ENCODE data around the gene XAGE1B.
"Not testable (repeated sequence)": the region's sequence is repeated elsewhere in the genome, so short reads cannot be mapped to it uniquely, and the experiment has no call there.

The XAGE1B gene, protein sequence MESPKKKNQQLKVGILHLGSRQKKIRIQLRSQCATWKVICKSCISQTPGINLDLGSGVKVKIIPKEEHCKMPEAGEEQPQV

DNA sequence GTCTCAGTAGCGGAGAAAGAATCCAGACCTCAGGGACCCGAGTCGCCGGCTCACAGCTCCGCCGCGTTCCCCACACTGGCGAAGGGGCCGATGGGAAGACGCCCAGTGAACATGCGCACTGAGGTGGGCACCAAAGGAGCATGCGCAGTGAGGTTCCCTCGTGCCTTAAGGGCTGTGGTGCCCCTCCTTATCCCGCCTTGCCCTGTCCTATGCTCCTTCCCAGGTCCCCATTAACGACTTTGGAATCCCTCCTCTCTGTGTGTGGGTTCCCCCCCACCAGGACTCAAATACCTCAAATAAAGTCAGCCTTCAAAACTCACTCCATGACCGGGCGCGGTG, at the start of gene XAGE1B:
TSS of gene XAGE1B (minus strand) at position 77 of the 339 bp plus-strand sequence. CDS start 1,536 bp downstream, outside the sequence.
- DNase-seq: not testable (repeated sequence)

DNA sequence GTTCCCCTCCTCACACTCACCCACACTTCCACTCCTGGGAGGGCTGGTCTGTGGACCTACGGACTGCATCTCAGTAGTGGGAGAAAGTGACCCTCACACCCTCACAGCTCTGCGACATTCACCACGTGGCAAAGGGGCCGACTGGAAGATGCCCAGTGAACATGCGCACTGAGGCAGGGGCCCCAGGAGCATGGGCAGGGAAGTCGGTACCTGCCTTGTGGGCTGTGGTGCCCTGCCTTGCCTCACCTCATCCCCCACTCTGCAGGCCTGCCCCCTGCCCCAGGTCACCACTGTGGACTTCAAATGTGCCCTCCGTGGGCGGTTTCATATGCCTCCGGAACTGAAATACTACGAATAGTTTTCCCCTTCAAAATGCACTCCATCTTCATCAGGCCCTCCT, 46.2 kb upstream of the XAGE1B start:
- no peak for DNase-seq

DNA sequence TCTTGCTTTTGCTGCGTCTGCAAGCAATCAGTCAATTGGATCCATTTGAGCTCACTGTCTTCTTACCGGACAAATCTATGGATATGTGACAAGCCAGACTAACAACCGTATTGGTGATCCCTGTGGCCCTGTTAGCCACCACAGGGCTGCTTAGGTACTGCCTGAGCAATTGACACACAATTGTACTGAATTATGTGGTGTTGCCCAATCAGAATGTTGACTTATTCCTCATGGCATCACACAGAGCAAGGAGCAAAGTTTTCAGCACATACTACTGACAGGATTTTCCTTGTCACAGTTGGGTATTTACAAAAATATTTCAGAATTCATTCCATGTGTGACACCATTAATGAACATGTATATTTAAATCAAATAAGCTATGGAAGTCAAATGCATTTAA, 41.3 kb upstream of the XAGE1B start:
- no peak for DNase-seq

DNA sequence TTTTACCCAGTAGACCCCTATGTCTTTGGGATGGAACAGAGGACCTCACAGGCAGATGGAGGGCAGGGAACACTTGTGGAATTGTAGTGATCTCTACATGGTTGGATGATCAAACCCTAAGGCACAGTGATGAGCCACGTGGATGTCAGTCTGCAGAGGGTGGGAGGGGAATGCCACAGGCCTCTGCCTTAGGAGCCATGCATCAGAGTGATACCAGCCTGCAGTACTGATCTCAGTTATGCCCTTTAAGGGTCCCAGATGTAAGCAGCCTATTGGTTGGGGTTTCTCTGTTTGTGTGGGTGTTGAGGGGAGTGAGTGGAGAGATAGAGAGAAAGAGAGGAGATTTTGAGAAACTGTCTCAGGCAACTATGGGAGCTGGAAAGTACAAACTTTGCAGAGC, 39.9 kb upstream of the XAGE1B start:
- no peak for DNase-seq

DNA sequence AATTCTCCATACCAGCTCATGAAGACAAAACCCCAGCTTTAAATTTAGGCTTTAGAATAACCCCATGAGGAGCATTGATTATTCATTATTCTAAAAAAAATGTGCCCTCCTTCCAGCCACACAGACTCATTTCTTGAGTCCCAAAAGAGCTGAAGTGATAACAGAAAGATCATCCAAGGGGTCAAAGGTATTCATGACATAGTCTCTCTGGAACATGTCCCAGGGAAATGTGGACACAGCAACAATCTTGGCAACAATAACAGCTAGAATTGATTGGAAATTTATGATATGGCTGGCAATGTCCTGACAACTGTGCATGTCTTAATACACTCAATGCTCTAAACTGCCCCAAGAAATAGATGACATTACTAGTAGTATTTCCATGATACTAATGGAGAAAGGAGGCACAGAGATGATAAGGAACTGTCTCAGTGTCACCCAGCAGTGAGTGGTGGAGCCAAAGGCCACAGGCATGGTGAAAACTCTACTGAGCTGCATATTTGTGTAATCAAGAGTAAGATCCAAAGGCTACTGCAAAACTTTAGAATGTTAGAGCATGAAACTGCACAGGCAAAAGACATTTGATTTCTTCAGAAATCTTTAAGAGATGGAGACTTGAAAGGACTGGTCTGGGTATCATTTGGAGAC, 37.3 kb upstream of the XAGE1B start:
- no peak for DNase-seq

DNA sequence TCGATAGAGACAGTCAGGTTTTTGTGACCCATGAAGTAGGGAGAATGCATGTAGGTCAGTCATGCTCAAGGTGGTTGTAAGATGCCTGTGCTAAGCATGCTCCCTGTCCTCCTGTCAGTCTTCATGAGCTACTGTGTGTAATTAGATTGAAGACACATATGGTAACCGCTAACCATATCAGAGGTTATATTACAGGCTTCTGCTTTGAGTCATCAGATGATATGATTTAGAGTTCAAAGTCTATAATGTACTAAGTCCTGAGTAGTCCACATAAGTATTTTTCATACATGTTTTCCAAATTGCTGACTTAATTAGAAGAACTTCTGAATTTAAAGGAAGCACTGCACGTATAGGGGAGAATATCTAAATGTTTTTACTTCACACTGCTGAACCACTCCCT, 31.9 kb upstream of the XAGE1B start:
- not testable (repeated sequence) for DNase-seq

DNA sequence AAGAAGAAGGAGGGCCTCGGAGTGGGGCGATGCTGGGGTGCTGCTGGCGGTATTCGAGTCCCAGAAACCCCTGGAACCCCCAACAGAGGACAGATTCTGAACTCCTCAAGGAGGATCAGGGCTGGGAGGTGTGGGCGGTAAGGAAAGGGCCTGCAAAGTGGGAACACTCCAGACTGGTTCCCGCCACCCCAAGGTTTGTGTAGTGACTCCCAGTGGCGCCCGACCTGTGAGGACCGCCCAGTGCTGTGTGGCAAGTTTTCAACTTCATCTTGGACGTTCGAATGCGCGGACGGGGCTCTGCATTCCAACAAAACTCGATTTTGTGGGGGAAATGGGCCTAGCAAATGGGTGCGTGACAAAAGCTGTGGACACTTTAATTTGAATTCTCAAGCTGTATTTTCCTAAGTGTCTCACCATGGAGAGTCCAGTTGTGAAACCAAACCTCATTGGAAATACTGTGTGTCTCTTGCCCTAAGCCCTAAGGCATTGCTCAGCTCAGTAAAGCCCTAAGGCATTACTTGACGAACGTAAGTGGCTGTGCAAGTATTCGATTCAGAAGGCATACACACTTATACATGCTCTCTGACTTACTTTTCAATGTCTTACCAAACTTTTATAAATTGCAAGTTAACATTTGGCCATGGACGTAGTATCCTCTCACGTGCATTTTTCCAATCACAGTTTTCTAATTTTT, 27.4 kb upstream of the XAGE1B start:
- no peak for DNase-seq

DNA sequence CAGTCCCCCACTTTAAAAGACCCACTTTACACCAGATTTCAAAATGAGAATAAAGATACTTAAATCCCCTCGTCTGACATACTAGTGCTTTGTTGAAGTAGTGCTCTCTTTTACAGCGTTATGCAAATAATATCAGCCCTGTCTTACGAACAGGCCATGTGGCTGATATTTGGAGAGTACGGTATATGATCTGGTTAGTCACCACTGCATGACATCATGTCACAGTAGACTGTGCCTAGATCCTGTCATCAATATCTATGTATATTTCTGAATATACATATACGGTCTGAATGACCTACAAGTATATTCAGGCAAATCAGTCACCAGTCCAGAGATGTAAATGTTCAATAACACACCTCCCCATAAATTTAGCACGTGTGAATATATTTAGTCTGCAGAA, 25.4 kb upstream of the XAGE1B start:
- DNase-seq: no peak

DNA sequence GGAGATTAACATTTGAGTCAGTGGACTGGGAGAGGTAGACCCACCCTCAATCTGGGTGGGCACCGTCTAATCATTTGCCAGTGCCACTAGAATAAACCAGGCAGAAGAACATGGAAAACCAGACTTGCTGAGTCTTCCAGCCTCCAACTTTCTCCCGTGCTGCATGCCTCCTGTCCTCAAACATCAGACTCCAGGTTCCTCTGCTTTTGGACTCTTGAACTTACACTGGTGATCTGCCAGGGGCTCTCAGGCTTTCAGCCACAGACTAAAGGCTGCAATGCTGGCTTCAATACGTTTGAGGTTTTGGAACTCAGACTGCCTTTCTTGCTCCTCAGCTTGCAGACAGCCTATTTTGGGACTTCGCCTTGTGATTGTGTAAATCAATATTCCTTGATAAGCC, 24.2 kb upstream of the XAGE1B start:
- DNase-seq: not testable (repeated sequence)

DNA sequence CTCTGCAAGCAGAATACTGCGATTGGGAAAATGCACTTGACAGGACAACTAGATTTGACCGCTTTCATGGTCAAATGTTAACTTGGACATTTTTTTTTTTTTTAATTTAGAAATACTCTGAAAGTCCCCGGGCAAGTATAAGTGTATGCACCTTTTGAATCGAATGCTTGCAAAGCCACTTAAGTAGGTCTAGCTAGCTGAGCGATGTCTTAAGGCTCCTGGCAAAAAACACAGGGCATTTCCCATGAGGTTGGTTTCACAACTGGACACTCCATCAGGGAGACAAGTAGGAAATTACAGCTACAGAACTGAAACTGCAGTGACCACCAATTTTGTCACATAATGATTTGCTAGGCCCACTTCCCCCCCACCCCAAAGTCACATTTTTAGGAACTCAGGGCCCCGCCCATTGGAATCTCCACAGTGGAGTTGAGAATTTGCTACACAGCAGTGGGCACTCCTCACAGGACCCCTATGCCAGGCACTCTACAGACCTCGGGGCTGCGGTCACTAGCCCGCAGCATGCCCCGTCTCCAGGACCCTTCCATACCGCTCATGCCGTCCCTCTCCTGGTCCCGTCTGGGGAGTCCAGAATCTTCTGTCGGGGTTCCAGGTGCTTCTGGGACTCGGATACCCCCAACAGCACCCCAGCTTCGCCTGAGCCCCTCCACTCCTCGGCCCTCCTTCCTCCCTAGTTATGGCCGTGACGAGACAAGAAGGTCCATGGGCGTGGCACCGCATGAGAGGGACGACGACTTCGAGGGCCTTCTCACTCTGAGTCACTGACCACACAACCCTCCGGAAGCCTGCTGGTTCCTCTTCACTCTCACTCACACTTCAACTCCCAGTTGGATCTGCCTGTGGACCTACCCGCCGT, 515 bp downstream of the XAGE1B start:
- DNase-seq: not testable (repeated sequence)

DNA sequence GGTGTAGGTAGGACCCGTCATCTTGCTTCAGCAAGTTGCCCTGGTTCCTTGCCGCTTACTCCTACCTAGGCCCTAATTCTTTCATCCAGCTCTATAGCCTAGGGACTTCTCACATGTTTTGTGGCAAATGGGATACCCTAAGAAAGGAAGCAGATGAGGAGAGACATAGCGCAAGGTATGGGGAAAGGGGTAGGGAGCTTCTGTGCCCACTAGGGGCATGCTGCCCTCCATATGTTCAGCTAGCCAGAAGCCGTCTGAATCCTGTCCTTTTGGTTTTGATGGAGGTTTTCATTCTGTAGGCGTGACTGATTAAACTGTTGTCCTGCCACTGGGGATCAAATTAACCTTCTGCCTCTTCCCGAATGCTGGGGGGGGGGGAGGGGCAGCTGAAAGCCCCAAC, 5.7 kb downstream of the XAGE1B start:
- DNase-seq: not testable (repeated sequence)

DNA sequence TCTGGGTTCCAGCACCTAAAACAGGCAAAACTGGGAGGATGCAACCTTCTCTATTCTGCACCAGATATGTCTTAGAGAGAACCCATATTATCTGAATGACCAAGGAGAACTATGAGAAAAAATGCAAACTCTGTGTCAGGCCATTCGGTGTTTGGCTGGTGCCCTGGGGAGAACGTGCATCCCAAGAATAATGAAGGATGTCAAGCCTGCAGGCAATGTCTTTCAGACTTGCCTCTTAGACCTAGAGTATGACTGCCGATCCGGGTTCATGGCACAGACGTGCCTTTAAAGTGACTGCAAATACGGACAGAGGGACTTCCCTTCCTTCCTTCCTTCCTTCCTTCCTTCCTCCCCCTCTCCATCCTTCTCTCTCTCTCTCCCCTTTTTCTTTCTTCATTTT, 6.9 kb downstream of the XAGE1B start:
- DNase-seq: no peak

DNA sequence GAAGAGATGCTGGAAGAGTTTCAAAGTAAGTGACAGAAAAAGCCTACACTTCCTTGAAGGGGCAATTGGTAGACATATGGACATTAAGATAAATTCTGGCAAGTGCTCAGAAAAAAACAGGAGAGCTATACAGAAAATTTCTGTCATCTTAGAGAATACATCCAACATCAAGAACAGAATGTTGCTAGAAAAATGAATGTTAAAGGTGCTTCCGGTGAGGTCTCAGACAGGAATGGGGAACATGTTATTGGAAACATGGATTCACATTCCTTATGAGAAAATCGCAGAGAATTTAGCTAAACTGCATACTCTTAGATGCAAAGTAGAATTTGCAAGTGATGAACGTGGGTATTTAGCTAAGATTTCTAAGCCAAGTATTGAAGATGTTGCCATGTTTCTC, 9.5 kb downstream of the XAGE1B start:
- no peak for DNase-seq

DNA sequence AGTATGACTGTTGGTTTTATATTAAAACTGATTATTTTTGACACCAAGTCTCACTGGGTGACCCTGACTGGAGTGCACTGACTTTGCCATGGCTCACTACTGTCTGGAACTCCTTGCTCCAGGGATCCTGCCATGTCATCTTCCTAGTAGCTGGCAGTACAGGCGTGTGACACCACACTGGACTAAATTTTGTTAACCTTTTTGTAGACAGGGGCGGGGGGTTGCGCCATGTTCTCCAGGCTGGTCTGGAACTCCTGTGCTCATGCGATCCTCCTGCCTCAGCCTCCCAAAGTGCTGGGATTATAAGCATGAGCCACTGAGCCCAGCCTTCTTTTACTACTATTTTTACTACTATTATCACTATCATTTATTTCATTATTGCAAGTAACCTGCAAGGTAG, 12.3 kb downstream of the XAGE1B start:
- DNase-seq: no peak

DNA sequence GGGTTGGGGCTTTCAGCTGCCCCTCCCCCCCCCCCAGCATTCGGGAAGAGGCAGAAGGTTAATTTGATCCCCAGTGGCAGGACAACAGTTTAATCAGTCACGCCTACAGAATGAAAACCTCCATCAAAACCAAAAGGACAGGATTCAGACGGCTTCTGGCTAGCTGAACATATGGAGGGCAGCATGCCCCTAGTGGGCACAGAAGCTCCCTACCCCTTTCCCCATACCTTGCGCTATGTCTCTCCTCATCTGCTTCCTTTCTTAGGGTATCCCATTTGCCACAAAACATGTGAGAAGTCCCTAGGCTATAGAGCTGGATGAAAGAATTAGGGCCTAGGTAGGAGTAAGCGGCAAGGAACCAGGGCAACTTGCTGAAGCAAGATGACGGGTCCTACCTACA, 15.5 kb downstream of the XAGE1B start:
- DNase-seq: not testable (repeated sequence)

DNA sequence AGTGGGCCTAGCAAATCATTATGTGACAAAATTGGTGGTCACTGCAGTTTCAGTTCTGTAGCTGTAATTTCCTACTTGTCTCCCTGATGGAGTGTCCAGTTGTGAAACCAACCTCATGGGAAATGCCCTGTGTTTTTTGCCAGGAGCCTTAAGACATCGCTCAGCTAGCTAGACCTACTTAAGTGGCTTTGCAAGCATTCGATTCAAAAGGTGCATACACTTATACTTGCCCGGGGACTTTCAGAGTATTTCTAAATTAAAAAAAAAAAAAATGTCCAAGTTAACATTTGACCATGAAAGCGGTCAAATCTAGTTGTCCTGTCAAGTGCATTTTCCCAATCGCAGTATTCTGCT, 20.5 kb downstream of the XAGE1B start:
- DNase-seq: not testable (repeated sequence)

DNA sequence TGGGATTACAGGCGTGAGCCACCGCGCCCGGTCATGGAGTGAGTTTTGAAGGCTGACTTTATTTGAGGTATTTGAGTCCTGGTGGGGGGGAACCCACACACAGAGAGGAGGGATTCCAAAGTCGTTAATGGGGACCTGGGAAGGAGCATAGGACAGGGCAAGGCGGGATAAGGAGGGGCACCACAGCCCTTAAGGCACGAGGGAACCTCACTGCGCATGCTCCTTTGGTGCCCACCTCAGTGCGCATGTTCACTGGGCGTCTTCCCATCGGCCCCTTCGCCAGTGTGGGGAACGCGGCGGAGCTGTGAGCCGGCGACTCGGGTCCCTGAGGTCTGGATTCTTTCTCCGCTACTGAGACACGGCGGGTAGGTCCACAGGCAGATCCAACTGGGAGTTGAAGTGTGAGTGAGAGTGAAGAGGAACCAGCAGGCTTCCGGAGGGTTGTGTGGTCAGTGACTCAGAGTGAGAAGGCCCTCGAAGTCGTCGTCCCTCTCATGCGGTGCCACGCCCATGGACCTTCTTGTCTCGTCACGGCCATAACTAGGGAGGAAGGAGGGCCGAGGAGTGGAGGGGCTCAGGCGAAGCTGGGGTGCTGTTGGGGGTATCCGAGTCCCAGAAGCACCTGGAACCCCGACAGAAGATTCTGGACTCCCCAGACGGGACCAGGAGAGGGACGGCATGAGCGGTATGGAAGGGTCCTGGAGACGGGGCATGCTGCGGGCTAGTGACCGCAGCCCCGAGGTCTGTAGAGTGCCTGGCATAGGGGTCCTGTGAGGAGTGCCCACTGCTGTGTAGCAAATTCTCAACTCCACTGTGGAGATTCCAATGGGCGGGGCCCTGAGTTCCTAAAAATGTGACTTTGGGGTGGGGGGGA, 21.1 kb downstream of the XAGE1B start, which contains the start of gene XAGE1A:
TSS of gene XAGE1A (plus strand) at position 264 of the 874 bp plus-strand sequence. CDS start 1,554 bp downstream, outside the sequence.
- not testable (repeated sequence) for DNase-seq

DNA sequence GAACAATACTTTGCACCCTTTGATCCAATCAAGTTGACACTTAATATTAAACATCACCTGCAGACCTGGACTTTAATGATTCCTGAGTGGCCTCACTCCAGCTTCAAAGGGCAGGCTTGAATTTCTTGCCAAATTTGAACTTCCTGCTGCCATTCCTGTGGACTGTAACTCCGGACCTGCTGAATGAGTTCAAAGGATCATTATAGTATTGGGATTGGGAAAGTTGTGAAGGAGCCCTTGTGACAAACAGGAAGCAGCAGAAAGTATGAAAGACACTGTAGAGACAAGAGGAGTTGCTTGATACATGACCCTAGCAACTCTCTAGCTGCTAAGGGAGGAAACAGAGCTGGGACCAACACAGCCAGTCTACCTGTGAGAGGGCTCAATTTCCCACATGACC, 45.6 kb downstream of the XAGE1B start:
- DNase-seq: not testable (repeated sequence)
